ENCODE results near the gene C22orf39. TPM values are rescaled to one million over a fixed set of nuclear protein-coding genes. Genes with fewer than 3 reads are reported as not detected.
A peak's percentile ranks its signal among the peaks of the same experiment; 100 is the strongest.

The C22orf39 gene
- total RNA-seq, 4 donors from 2014 or later = 66.9 to 90.0 (median 83.1) TPM

- DNase-seq = no peak
- H3K36me3 ChIP-seq = peaks cover 0 to 15% of the 10 kb centered on the region in 2 donors
- no peaks in the 10 kb centered on the region for H3K27me3 ChIP-seq
- H3K27ac ChIP-seq = peak overlapping the region in 1 of 3 donors; percentile 96
- no peak for TF ChIP-seq POLR2A (IDR thresholded peaks at IDR 0.05)
- no peak for TF ChIP-seq CTCF (IDR thresholded peaks at IDR 0.05)
- H3K4me1 ChIP-seq = peaks cover 15 to 16% of the 10 kb centered on the region in 2 donors
- 2 to 4% methylated on average over 23 to 27 of the region's 31 CpGs for WGBS, 2 donors
- intact Hi-C loops (cut with DNase I) = loop anchor here (10.0 kb wide), 1 partner anchor 293 kb away; no protein-coding TSS in a partner anchor
- peak overlapping the region; percentile 45 to 85 (median 69) for H3K4me3 ChIP-seq (replicated peaks in 1 of 3)
- no peaks in the 10 kb centered on the region for H3K9me3 ChIP-seq
Observed at GRCh38 chr22:19478045-19478900, 30.8 kb upstream of the C22orf39 start.

GRCh38 chr22:19477321-19478044 lies 30.0 kb upstream of the C22orf39 start:
- intact Hi-C loops (cut with DNase I) = loop anchor here (10.0 kb wide), 1 partner anchor 293 kb away; no protein-coding TSS in a partner anchor
- Histone ChIP-seq H3K27ac (no peak overlapping the region), H3K4me1 (peaks cover 15 to 16% of the 10 kb centered on the region in 2 donors), H3K9me3 (no peaks in the 10 kb centered on the region), H3K27me3 (no peaks in the 10 kb centered on the region), H3K36me3 (peaks cover 1 to 22% of the 10 kb centered on the region in 2 donors), H3K4me3 (replicated peaks in 1 of 3) (peak overlapping the region in 1 of 3 donors; percentile 85)
- WGBS, 2 donors = 39 to 40% methylated on average over 5 of the region's 5 CpGs
- no peak for DNase-seq
- TF ChIP-seq POLR2A (IDR thresholded peaks at IDR 0.05) = no peak
- peak in 2 of 6 experiments; percentile 24 to 30 for TF ChIP-seq CTCF (IDR thresholded peaks at IDR 0.05)

GRCh38 chr22:19476023-19476422 lies 28.5 kb upstream of the C22orf39 start:
- Histone ChIP-seq H3K36me3 (peaks cover 15 to 32% of the 10 kb centered on the region in 2 donors), H3K4me1 (peaks cover 15 to 16% of the 10 kb centered on the region in 2 donors), H3K27ac (no peak overlapping the region), H3K27me3 (no peaks in the 10 kb centered on the region), H3K4me3 (replicated peaks in 1 of 3) (no peak overlapping the region), H3K9me3 (no peaks in the 10 kb centered on the region)
- WGBS, 2 donors = 62 to 76% methylated on average over 3 of the region's 3 CpGs
- DNase-seq = no peak
- intact Hi-C loops (cut with DNase I) = loop anchor here (10.0 kb wide), 1 partner anchor 291 kb away; no protein-coding TSS in a partner anchor
- no peak for TF ChIP-seq CTCF (IDR thresholded peaks at IDR 0.05)
- TF ChIP-seq POLR2A (IDR thresholded peaks at IDR 0.05) = no peak

- H3K27me3 ChIP-seq = no peaks in the 10 kb centered on the region
- no peaks in the 10 kb centered on the region for H3K9me3 ChIP-seq
- no peak for TF ChIP-seq POLR2A (IDR thresholded peaks at IDR 0.05)
- no peak for TF ChIP-seq CTCF (IDR thresholded peaks at IDR 0.05)
- intact Hi-C loops (cut with DNase I) = loop anchor here (10.0 kb wide), 1 partner anchor 289 kb away; no protein-coding TSS in a partner anchor
- 73 to 95% methylated on average over 3 of the region's 3 CpGs for WGBS, 2 donors
- no peak for DNase-seq
- H3K36me3 ChIP-seq = peaks cover 32 to 54% of the 10 kb centered on the region in 2 donors
- no peak overlapping the region for H3K4me3 ChIP-seq (replicated peaks in 1 of 3)
- no peak overlapping the region for H3K27ac ChIP-seq
- H3K4me1 ChIP-seq = peaks cover 11% of the 10 kb centered on the region in 2 donors
Observed at GRCh38 chr22:19473578-19473977, 26.1 kb upstream of the C22orf39 start.

Data from thyroid gland (tissue), 4 donors.